ENCODE results near the gene PPP3R1.

Gene PPP3R1

DNA sequence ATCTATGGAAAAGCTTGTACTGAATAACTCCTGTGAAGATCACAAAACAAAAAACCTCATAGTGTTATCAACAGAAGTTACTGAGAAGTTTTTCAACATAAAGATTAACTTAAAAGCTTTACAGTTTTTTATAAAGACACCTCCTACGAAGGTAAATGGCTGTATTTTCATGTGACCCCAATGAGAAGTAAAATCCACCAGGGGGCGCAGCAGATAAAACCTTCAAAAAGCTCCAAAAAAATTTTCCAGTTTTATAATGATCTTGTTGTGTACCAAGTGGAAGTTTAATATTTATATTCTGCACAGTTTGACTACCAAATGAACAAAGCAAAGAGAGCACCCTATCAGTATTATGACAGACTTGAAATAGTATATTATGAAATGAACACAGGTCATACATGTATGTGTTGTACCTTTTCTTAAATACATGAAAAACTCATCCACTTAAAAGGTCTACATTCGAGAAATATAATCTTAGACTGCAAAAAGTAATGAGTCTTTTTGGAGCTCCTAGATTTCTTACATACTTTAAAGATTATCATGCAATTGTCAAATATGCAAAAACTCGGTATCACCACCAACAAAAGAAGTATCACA, 56.1 kb downstream of the PPP3R1 start:
- DNase-seq (ENCODE audit: low spot score) = no peak
- TF ChIP-seq, protein P1, sequence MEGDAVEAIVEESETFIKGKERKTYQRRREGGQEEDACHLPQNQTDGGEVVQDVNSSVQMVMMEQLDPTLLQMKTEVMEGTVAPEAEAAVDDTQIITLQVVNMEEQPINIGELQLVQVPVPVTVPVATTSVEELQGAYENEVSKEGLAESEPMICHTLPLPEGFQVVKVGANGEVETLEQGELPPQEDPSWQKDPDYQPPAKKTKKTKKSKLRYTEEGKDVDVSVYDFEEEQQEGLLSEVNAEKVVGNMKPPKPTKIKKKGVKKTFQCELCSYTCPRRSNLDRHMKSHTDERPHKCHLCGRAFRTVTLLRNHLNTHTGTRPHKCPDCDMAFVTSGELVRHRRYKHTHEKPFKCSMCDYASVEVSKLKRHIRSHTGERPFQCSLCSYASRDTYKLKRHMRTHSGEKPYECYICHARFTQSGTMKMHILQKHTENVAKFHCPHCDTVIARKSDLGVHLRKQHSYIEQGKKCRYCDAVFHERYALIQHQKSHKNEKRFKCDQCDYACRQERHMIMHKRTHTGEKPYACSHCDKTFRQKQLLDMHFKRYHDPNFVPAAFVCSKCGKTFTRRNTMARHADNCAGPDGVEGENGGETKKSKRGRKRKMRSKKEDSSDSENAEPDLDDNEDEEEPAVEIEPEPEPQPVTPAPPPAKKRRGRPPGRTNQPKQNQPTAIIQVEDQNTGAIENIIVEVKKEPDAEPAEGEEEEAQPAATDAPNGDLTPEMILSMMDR (IDR thresholded peaks at IDR 0.05; ENCODE audit: extremely low read depth, missing control alignments) = peak; percentile 18

- TF ChIP-seq, protein P1 (IDR thresholded peaks at IDR 0.05; ENCODE audit: extremely low read depth, missing control alignments) = no peak
- DNase-seq (ENCODE audit: low spot score) = no peak
Measured at GRCh38 chr2:68195096-68195495, 57.2 kb downstream of the PPP3R1 start.

GRCh38 chr2:68193787-68194372, 58.5 kb downstream of the PPP3R1 start:
- no peak for DNase-seq (ENCODE audit: low spot score)
- TF ChIP-seq, protein P1 (IDR thresholded peaks at IDR 0.05; ENCODE audit: extremely low read depth, missing control alignments) = no peak

- DNase-seq (ENCODE audit: low spot score) = no peak
- TF ChIP-seq, protein P1 (IDR thresholded peaks at IDR 0.05; ENCODE audit: extremely low read depth, missing control alignments) = no peak
Measured at GRCh38 chr2:68193144-68193543, 59.2 kb downstream of the PPP3R1 start.

DNA sequence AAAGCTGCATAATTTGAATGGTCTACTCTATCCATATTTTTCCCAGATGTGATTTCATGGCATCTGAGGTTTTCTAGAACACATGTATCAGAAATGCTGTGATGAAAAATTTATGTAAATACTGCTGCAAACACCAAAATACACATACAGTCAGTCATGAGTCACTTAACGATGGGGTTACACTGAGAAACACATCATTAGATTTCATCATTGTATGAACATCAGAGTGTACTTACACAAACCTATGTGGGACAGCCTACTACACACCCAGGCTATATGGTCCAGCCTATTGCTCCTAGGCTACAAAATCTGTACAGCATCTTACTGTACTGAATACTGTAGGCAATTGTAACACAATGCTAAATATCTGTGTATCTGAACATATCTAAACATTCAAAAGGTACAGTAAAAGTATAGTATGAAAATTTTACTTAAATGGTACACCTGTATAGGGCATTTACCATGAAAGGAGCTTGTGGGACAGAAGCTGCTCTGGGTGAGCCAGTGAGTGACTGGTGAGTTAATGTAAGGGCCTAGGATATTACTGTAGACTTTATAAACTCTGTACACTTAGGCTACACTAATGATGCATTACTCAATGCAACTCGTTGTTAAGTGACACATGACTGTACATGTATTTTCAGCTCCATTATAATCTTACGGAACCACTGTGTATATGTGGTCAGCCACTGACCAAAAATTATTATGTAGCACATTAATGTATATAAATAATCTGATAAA, 61.2 kb downstream of the PPP3R1 start:
- DNase-seq (ENCODE audit: low spot score) = no peak
- TF ChIP-seq, protein P1 (IDR thresholded peaks at IDR 0.05; ENCODE audit: extremely low read depth, missing control alignments) = no peak

DNA sequence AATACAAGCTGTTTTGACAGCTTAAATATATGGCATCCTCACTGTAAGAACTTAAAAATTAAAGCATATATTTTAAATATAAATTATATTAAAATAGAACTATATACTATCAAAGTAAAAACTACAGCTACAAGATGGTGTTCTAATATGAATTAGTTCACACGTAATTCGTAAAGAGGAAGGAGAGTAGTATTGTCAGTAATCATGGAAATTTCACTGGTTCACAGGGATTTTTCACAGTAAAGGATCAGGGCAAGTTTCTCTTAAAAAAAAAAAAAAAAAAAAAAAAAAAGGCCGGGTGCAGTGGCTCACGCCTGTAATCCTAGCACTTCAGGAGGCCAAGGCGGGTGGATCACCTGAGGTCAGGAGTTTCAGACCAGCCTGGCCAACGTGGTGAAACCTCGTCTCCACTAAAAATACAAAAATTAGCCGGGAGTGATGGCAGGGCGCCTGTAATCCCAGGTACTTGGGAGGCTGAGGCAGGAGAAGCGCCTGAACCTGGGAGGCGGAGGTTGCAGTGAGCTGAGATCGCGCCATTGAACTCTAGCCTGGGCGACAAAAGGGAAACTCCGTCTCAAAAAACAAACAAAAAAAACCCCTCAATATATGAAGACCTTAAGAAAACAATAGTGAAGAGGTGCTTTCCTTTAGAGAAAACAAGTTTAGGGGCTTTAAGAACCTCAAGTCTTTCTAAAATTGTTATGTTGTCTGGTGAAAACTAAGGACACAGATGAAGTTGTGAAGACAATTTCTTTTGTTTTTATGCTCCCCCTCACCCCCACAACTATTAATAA, 62.1 kb downstream of the PPP3R1 start:
- TF ChIP-seq, protein P1 (IDR thresholded peaks at IDR 0.05; ENCODE audit: extremely low read depth, missing control alignments) = no peak
- no peak for DNase-seq (ENCODE audit: low spot score)

Data from GM20000 (cell line).